Chondrocyte (in vitro differentiated cells): ENCODE data around the gene POSTN. TPM values are rescaled to one million over a fixed set of nuclear protein-coding genes. Genes with fewer than 3 reads are reported as not detected.

Experiments
- DNase-seq: peaks from one replicate; pipeline ENCODE4 v3.0.0; 2021; ENCODE audit warnings: mixed read lengths, low spot score
- H3K27ac Mint-ChIP-seq: one replicate; pipeline ENCODE4 v1.8.0; 2021; ENCODE audit warnings: mild to moderate bottlenecking, moderate library complexity, mixed read lengths; ENCODE audit not compliant: unreplicated experiment
- H3K27me3 Mint-ChIP-seq: 2 replicates; pipeline ENCODE4 v1.8.0; 2021; ENCODE audit warnings: low read depth, mixed read lengths
- H3K36me3 Mint-ChIP-seq: 2 replicates; pipeline ENCODE4 v1.8.0; 2021; ENCODE audit warnings: low read depth, mixed read lengths
- H3K4me1 Mint-ChIP-seq: 2 replicates; pipeline ENCODE4 v1.8.0; 2021; ENCODE audit warnings: low read depth, mild to moderate bottlenecking, mixed read lengths
- H3K4me3 Mint-ChIP-seq: one replicate; pipeline ENCODE4 v1.8.0; 2021; ENCODE audit warnings: mild to moderate bottlenecking, moderate library complexity, mixed read lengths; ENCODE audit not compliant: unreplicated experiment
- H3K9me3 Mint-ChIP-seq: 2 replicates; pipeline ENCODE4 v1.8.0; 2021; ENCODE audit warnings: low read depth, mixed read lengths
- CTCF ChIP-seq: fragments of 200-600 bp; sonication (generic); IDR thresholded peaks from 2 replicates; pipeline ENCODE4 v1.5.0; 2021; ENCODE audit warnings: antibody characterized with exemption, mild to moderate bottlenecking, moderate library complexity
- total RNA-seq: library from RNA; stranded (reverse); gene quantifications from 3 replicates; pipeline ENCODE4 v1.2.1, GENCODE V29; 2021

The POSTN gene
- total RNA-seq, 1 donor from 2014 or later, result 6,602 TPM

- no peak for DNase-seq
- peaks cover 39% of the 10 kb centered on the region for H3K4me1 Mint-ChIP-seq
- H3K27me3 Mint-ChIP-seq, result no peaks in the 10 kb centered on the region
- H3K4me3 Mint-ChIP-seq, result no peak overlapping the region
- H3K9me3 Mint-ChIP-seq, result no peaks in the 10 kb centered on the region
- no peak overlapping the region for H3K27ac Mint-ChIP-seq
- no peaks in the 10 kb centered on the region for H3K36me3 Mint-ChIP-seq
- TF ChIP-seq CTCF, result no peak
Observed at GRCh38 chr13:37613236-37613635, 14.7 kb upstream of the POSTN start.

- no peaks in the 10 kb centered on the region for H3K27me3 Mint-ChIP-seq
- peak; percentile 87 for TF ChIP-seq CTCF
- H3K36me3 Mint-ChIP-seq, result no peaks in the 10 kb centered on the region
- no peak for DNase-seq
- peaks cover 11% of the 10 kb centered on the region for H3K4me1 Mint-ChIP-seq
- no peak overlapping the region for H3K4me3 Mint-ChIP-seq
- peaks cover 8% of the 10 kb centered on the region for H3K9me3 Mint-ChIP-seq
- H3K27ac Mint-ChIP-seq, result no peak overlapping the region
Observed at GRCh38 chr13:37608750-37609339, 10.3 kb upstream of the POSTN start.

GRCh38 chr13:37602733-37603381, 4.3 kb upstream of the POSTN start:
- peaks cover 41% of the 10 kb centered on the region for H3K4me1 Mint-ChIP-seq

GRCh38 chr13:37601648-37602440, 3.3 kb upstream of the POSTN start:
- peaks cover 3% of the 10 kb centered on the region for H3K9me3 Mint-ChIP-seq
- no peaks in the 10 kb centered on the region for H3K27me3 Mint-ChIP-seq
- H3K36me3 Mint-ChIP-seq, result peaks cover 11% of the 10 kb centered on the region
- H3K27ac Mint-ChIP-seq, result peak overlapping the region; percentile 18
- no peak overlapping the region for H3K4me3 Mint-ChIP-seq
- TF ChIP-seq CTCF, result no peak
- peaks cover 47% of the 10 kb centered on the region for H3K4me1 Mint-ChIP-seq
- DNase-seq, result no peak

More at GRCh38 chr13:37602733-37603381, 4.3 kb upstream of the POSTN start:
- Mint-ChIP-seq H3K4me3 (no peak overlapping the region), H3K27me3 (no peaks in the 10 kb centered on the region), H3K36me3 (peaks cover 1% of the 10 kb centered on the region), H3K27ac (peak overlapping the region; percentile 15), H3K9me3 (peaks cover 8% of the 10 kb centered on the region)
- DNase-seq, result no peak
- TF ChIP-seq CTCF, result peak; percentile 97

GRCh38 chr13:37599519-37599918, 951 bp upstream of the POSTN start:
- H3K4me3 Mint-ChIP-seq, result peak overlapping the region; percentile 84
- peaks cover 65% of the 10 kb centered on the region for H3K4me1 Mint-ChIP-seq
- no peaks in the 10 kb centered on the region for H3K27me3 Mint-ChIP-seq
- H3K9me3 Mint-ChIP-seq, result no peaks in the 10 kb centered on the region
- DNase-seq, result no peak
- TF ChIP-seq CTCF, result no peak
- H3K36me3 Mint-ChIP-seq, result peaks cover 27% of the 10 kb centered on the region
- peak overlapping the region; percentile 87 for H3K27ac Mint-ChIP-seq
